ENCODE data around the gene FOXN3. TPM values are rescaled to one million over a fixed set of nuclear protein-coding genes. Genes with fewer than 3 reads are reported as not detected.

FOXN3 gene
- total and polyA plus RNA-seq, 10 of the 15 experiments (the other 5 are each of a cell fraction or from before 2014, with no cell fraction given) = 4.5 to 68.9 (median 29.7) TPM

DNA sequence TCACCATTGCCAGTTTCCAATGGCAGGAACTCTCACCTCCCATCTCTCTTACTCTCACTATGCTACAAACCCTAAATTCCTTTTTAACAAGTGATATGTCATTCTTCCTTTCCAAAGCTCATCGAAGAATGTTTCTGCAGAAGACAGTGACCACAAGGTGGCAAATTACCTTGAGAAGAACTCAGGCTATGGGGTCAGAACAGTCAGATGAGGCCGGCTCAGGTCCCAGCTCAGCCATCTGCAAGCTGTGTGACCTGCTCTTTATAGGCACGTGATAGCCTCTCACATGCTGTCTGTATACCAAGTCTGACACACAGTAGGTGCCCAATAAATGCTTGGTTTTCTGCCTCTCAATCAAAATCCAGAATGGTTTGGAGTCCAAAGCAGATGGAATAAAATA lies 80.7 kb downstream of the FOXN3 start:
- no peak overlapping the region for H3K4me3 ChIP-seq
- H3K36me3 ChIP-seq (ENCODE audit: control insufficient read depth in 2 of 2, insufficient read depth in 2 of 2, low read length in 1 of 2) = peaks cover 0 to 8% of the 10 kb centered on the region in 2 experiments; a peak in 2 of 4 replicates
- ChIA-PET SMC1A (ENCODE audit: uncharacterized antibody, unreplicated experiment) (interaction anchor here (0.6 to 2.5 kb wide), 24 partner anchors 10 to 207 kb away, joined by 3 to 22 read pairs (median 3); no protein-coding TSS in a partner anchor), POLR2A (interaction anchor here (0.5 to 1.0 kb wide), 4 partner anchors 28 to 74 kb away, joined by 3 to 6 read pairs (median 4); no protein-coding TSS in a partner anchor), CTCF (interaction anchor here (0.6 to 2.0 kb wide), 16 partner anchors 8 to 159 kb away, joined by 3 to 12 read pairs (median 4); no protein-coding TSS in a partner anchor), RAD21 (ENCODE audit: unreplicated experiment) (interaction anchor here (0.6 to 2.7 kb wide), 8 partner anchors 9 to 437 kb away, joined by 3 to 20 read pairs (median 4); no protein-coding TSS in a partner anchor)
- no peaks in the 10 kb centered on the region for H4K20me1 ChIP-seq (ENCODE audit: control insufficient read depth, insufficient read depth)
- peaks cover 12% of the 10 kb centered on the region for H3K79me2 ChIP-seq (ENCODE audit: control insufficient read depth, insufficient read depth, low read length)
- no peaks in the 10 kb centered on the region; the same call in 2 of the 3 replicates for H3K9me3 ChIP-seq (replicated peaks; ENCODE audit: control insufficient read depth, insufficient read depth, low read length)
- intact Hi-C loops (cut with micrococcal nuclease; ENCODE audit: unreplicated experiment) (loop anchor here (10.0 kb wide), 1 partner anchor 162 kb away; no protein-coding TSS in a partner anchor), in situ Hi-C loops (cut with MboI) (no loop called here)
- H3K27ac ChIP-seq (ENCODE audit: control insufficient read depth, insufficient read depth) = no peak overlapping the region
- no peak overlapping the region; the same call in 1 of the 2 replicates for H3K9ac ChIP-seq (ENCODE audit: control insufficient read depth, insufficient read depth, low read length)
- no peak overlapping the region for H2AFZ ChIP-seq (ENCODE audit: control insufficient read depth, low read depth, low read length)
- no peak for DNase-seq (ENCODE audit: low read depth, low spot score)
- FAIRE-seq = peak; percentile 72
- no TSS peak for BruUV-seq (replicated peaks)
- WGBS (ENCODE audit: insufficient coverage, insufficient replicate concordance, low lambda C conversion rate, missing lambda C conversion rate) = 68% methylated on average over 3 of the region's 3 CpGs
- ATAC-seq = peak; percentile 62
- peaks cover 59% of the 10 kb centered on the region for H3K4me1 ChIP-seq (ENCODE audit: control insufficient read depth, insufficient read depth, low read length)
- H3K4me2 ChIP-seq (ENCODE audit: control insufficient read depth, insufficient read depth) = peak overlapping the region; percentile 25; the same call in 1 of the 2 replicates
- H3K27me3 ChIP-seq (replicated peaks in 1 of 2; ENCODE audit: control insufficient read depth in 2 of 2, insufficient read depth in 2 of 2, low read length in 1 of 2) = no peaks in the 10 kb centered on the region
- TF ChIP-seq, protein P1, sequence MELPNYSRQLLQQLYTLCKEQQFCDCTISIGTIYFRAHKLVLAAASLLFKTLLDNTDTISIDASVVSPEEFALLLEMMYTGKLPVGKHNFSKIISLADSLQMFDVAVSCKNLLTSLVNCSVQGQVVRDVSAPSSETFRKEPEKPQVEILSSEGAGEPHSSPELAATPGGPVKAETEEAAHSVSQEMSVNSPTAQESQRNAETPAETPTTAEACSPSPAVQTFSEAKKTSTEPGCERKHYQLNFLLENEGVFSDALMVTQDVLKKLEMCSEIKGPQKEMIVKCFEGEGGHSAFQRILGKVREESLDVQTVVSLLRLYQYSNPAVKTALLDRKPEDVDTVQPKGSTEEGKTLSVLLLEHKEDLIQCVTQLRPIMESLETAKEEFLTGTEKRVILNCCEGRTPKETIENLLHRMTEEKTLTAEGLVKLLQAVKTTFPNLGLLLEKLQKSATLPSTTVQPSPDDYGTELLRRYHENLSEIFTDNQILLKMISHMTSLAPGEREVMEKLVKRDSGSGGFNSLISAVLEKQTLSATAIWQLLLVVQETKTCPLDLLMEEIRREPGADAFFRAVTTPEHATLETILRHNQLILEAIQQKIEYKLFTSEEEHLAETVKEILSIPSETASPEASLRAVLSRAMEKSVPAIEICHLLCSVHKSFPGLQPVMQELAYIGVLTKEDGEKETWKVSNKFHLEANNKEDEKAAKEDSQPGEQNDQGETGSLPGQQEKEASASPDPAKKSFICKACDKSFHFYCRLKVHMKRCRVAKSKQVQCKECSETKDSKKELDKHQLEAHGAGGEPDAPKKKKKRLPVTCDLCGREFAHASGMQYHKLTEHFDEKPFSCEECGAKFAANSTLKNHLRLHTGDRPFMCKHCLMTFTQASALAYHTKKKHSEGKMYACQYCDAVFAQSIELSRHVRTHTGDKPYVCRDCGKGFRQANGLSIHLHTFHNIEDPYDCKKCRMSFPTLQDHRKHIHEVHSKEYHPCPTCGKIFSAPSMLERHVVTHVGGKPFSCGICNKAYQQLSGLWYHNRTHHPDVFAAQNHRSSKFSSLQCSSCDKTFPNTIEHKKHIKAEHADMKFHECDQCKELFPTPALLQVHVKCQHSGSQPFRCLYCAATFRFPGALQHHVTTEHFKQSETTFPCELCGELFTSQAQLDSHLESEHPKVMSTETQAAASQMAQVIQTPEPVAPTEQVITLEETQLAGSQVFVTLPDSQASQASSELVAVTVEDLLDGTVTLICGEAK (IDR thresholded peaks at IDR 0.05; ENCODE audit: borderline replicate concordance) = no peak
- TF ChIP-seq NRF1 (conservative IDR thresholded peaks at IDR 0.05; ENCODE audit: low read depth, low read length) = no peak
- TF ChIP-seq IKZF2 (IDR thresholded peaks at IDR 0.05) = no peak
- no peak for TF ChIP-seq MYC (IDR thresholded peaks at IDR 0.05; ENCODE audit: insufficient read depth, insufficient read length, insufficient replicate concordance, low read length, severe bottlenecking)
- TF ChIP-seq EZH2 (IDR thresholded peaks at IDR 0.05; ENCODE audit: borderline replicate concordance, control insufficient read depth, low read depth, low read length) = no peak
- TF ChIP-seq NR2C2 (IDR thresholded peaks at IDR 0.05; ENCODE audit: borderline replicate concordance, control insufficient read depth, insufficient read length, low read depth) = no peak
- TF ChIP-seq, protein P2, sequence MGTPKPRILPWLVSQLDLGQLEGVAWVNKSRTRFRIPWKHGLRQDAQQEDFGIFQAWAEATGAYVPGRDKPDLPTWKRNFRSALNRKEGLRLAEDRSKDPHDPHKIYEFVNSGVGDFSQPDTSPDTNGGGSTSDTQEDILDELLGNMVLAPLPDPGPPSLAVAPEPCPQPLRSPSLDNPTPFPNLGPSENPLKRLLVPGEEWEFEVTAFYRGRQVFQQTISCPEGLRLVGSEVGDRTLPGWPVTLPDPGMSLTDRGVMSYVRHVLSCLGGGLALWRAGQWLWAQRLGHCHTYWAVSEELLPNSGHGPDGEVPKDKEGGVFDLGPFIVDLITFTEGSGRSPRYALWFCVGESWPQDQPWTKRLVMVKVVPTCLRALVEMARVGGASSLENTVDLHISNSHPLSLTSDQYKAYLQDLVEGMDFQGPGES (IDR thresholded peaks at IDR 0.05) = no peak
- no peak for TF ChIP-seq BCL11A (IDR thresholded peaks at IDR 0.05; ENCODE audit: low read depth, low read length)
- TF ChIP-seq, protein P3, sequence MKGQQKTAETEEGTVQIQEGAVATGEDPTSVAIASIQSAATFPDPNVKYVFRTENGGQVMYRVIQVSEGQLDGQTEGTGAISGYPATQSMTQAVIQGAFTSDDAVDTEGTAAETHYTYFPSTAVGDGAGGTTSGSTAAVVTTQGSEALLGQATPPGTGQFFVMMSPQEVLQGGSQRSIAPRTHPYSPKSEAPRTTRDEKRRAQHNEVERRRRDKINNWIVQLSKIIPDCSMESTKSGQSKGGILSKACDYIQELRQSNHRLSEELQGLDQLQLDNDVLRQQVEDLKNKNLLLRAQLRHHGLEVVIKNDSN (IDR thresholded peaks at IDR 0.05; ENCODE audit: borderline replicate concordance, extremely low read length, insufficient read depth, low read depth, low read length) = peak; percentile 13
- TF ChIP-seq HDGF (IDR thresholded peaks at IDR 0.05) = no peak
- no peak for TF ChIP-seq ZNF24 (IDR thresholded peaks at IDR 0.05)
- no peak for TF ChIP-seq BRCA1 (IDR thresholded peaks at IDR 0.05; ENCODE audit: low read depth, low read length)
- TF ChIP-seq JUNB (IDR thresholded peaks at IDR 0.05) = no peak
- no peak for TF ChIP-seq POLR2AphosphoS2 (IDR thresholded peaks at IDR 0.05; ENCODE audit: low read depth, low read length)
- no peak for TF ChIP-seq POLR2A (IDR thresholded peaks at IDR 0.05; ENCODE audit: low read depth, low read length)
- no peak for TF ChIP-seq KAT2A (conservative IDR thresholded peaks at IDR 0.05; ENCODE audit: control insufficient read depth, low read depth, low read length)
- no peak for TF ChIP-seq ZNF217 (IDR thresholded peaks at IDR 0.05)
- no peak for TF ChIP-seq KLF5 (IDR thresholded peaks at IDR 0.05; ENCODE audit: partially characterized antibody)
- TF ChIP-seq RB1 (IDR thresholded peaks at IDR 0.05; ENCODE audit: borderline replicate concordance) = no peak
- TF ChIP-seq NFIC (IDR thresholded peaks at IDR 0.05; ENCODE audit: low read depth, low read length) = no peak
